Measurements from ENCODE around the gene MRPL42. TPM values are rescaled to one million over a fixed set of nuclear protein-coding genes. Genes with fewer than 3 reads are reported as not detected.
"Not testable (repeated sequence)": the region's sequence is repeated elsewhere in the genome, so short reads cannot be mapped to it uniquely, and the experiment has no call there.

The MRPL42 gene
- total RNA-seq, 1 donor from 2014 or later, result 8.4 TPM

GRCh38 chr12:93476555-93476954 is 9.2 kb downstream of the MRPL42 start:
- H3K9me3 ChIP-seq, result no peaks in the 10 kb centered on the region
- H3K36me3 ChIP-seq, result peaks cover 40 to 54% of the 10 kb centered on the region in 2 donors
- intact Hi-C loops (cut with DNase I), result no loop called here

GRCh38 chr12:93482721-93483120 is 15.4 kb downstream of the MRPL42 start:
- no peak for TF ChIP-seq CTCF (IDR thresholded peaks at IDR 0.05)
- Histone ChIP-seq H3K36me3 (peaks cover 42 to 82% of the 10 kb centered on the region in 2 donors), H3K27me3 (no peaks in the 10 kb centered on the region), H3K27ac (no peak overlapping the region), H3K4me3 (no peak overlapping the region), H3K4me1 (no peaks in the 10 kb centered on the region), H3K9me3 (no peaks in the 10 kb centered on the region)
- intact Hi-C loops (cut with DNase I), result no loop called here
- no peak for DNase-seq (ENCODE audit: low spot score in 2 of 2)

More at GRCh38 chr12:93476555-93476954, 9.2 kb downstream of the MRPL42 start:
- Histone ChIP-seq H3K4me1 (no peaks in the 10 kb centered on the region), H3K4me3 (no peak overlapping the region), H3K27ac (no peak overlapping the region), H3K27me3 (no peaks in the 10 kb centered on the region)
- no peak for DNase-seq (ENCODE audit: low spot score in 2 of 2)
- TF ChIP-seq CTCF (IDR thresholded peaks at IDR 0.05), result no peak

GRCh38 chr12:93483151-93483807 is 16.0 kb downstream of the MRPL42 start:
- Histone ChIP-seq H3K36me3 (peaks cover 43 to 80% of the 10 kb centered on the region in 2 donors), H3K4me3 (no peak overlapping the region), H3K9me3 (no peaks in the 10 kb centered on the region), H3K27ac (no peak overlapping the region), H3K4me1 (no peaks in the 10 kb centered on the region), H3K27me3 (no peaks in the 10 kb centered on the region)
- no peak for TF ChIP-seq CTCF (IDR thresholded peaks at IDR 0.05)
- intact Hi-C loops (cut with DNase I), result no loop called here
- no peak for DNase-seq (ENCODE audit: low spot score in 2 of 2)

- peaks cover 35 to 72% of the 10 kb centered on the region in 2 donors for H3K36me3 ChIP-seq
- intact Hi-C loops (cut with DNase I), result no loop called here
- no peaks in the 10 kb centered on the region for H3K9me3 ChIP-seq
- H3K4me1 ChIP-seq, result no peaks in the 10 kb centered on the region
- H3K27me3 ChIP-seq, result no peaks in the 10 kb centered on the region
- no peak overlapping the region for H3K27ac ChIP-seq
- no peak for DNase-seq (ENCODE audit: low spot score in 2 of 2)
- H3K4me3 ChIP-seq, result no peak overlapping the region
- no peak for TF ChIP-seq CTCF (IDR thresholded peaks at IDR 0.05)
Measured at GRCh38 chr12:93484315-93484981, 17.1 kb downstream of the MRPL42 start.

- intact Hi-C loops (cut with DNase I); DNase-seq (ENCODE audit: low spot score in 2 of 2); H3K9me3 ChIP-seq; H3K4me1 ChIP-seq; H3K4me3 ChIP-seq; H3K27me3 ChIP-seq; H3K27ac ChIP-seq: not testable (repeated sequence)
- H3K36me3 ChIP-seq, result peaks cover 10 to 33% of the 10 kb centered on the region in 2 donors
Measured at GRCh38 chr12:93492808-93493207, 25.5 kb downstream of the MRPL42 start.

DNA sequence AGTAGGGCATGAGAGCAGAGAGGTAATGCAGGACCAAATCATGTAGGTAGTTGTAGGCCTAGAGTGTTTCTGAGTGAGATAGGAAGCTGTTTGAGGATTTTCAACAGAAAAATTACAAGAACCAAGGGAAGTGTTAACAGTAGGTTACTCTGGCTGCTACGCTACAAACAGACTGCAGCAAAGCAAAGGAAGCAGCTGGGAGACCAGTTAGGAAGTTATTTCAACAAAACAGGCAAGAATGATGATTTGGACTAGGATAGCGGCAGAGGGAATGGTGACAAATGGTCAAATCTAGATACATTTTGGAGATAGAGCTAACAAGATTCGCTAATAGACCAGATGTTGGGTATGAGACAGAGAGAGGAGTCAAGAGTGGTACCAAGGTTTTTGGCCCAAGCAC is 26.8 kb downstream of the MRPL42 start:
- no peak for TF ChIP-seq CTCF (IDR thresholded peaks at IDR 0.05)
- Histone ChIP-seq H3K27me3 (no peaks in the 10 kb centered on the region), H3K4me3 (no peak overlapping the region), H3K27ac (no peak overlapping the region), H3K36me3 (peaks cover 7 to 28% of the 10 kb centered on the region in 2 donors), H3K4me1 (no peaks in the 10 kb centered on the region), H3K9me3 (no peaks in the 10 kb centered on the region)
- intact Hi-C loops (cut with DNase I), result no loop called here
- no peak for DNase-seq (ENCODE audit: low spot score in 2 of 2)

Measured in ascending aorta (tissue), 2 donors.